Neural crest cell (in vitro differentiated cells): ENCODE measurements around the gene KREMEN2. TPM values are rescaled to one million over a fixed set of nuclear protein-coding genes. Genes with fewer than 3 reads are reported as not detected.

Source experiments
- DNase-seq: peaks from one replicate; pipeline ENCODE4 v3.0.0; 2021; ENCODE audit warnings: low read depth, mixed read lengths, low spot score
- H3K27ac Mint-ChIP-seq: one replicate; pipeline ENCODE4 v1.8.0; 2021; ENCODE audit warnings: mild to moderate bottlenecking, mixed read lengths; ENCODE audit not compliant: unreplicated experiment
- H3K27me3 Mint-ChIP-seq: 2 replicates; pipeline ENCODE4 v1.8.0; 2021; ENCODE audit warnings: low read depth, mild to moderate bottlenecking, mixed read lengths
- H3K36me3 Mint-ChIP-seq: 2 replicates; pipeline ENCODE4 v1.8.0; 2021; ENCODE audit warnings: low read depth, mild to moderate bottlenecking, mixed read lengths
- H3K4me1 Mint-ChIP-seq: 2 replicates; pipeline ENCODE4 v1.8.0; 2021; ENCODE audit warnings: mixed read lengths
- H3K4me3 Mint-ChIP-seq: one replicate; pipeline ENCODE4 v1.8.0; 2021; ENCODE audit warnings: mild to moderate bottlenecking, mixed read lengths
- H3K9me3 Mint-ChIP-seq: 2 replicates; pipeline ENCODE4 v1.8.0; 2021; ENCODE audit warnings: mixed read lengths
- CTCF ChIP-seq: fragments of 200-600 bp; sonication (generic); conservative IDR thresholded peaks from 2 replicates; pipeline ENCODE4 v1.5.0; 2021; ENCODE audit warnings: antibody characterized with exemption, mild to moderate bottlenecking
- total RNA-seq: library from RNA; stranded (reverse); gene quantifications from 2 replicates; pipeline ENCODE4 v1.2.1, GENCODE V29; 2021

The KREMEN2 gene
- total RNA-seq, 1 donor from 2014 or later: 1.0 TPM

GRCh38 chr16:2950773-2951172 is 13.3 kb upstream of the KREMEN2 start:
- no peak overlapping the region for H3K27ac Mint-ChIP-seq
- no peaks in the 10 kb centered on the region for H3K27me3 Mint-ChIP-seq
- DNase-seq: no peak
- H3K9me3 Mint-ChIP-seq: peaks cover 4% of the 10 kb centered on the region
- no peaks in the 10 kb centered on the region for H3K4me1 Mint-ChIP-seq
- TF ChIP-seq CTCF: no peak
- no peak overlapping the region for H3K4me3 Mint-ChIP-seq
- H3K36me3 Mint-ChIP-seq: peaks cover 7% of the 10 kb centered on the region

- no peak for TF ChIP-seq CTCF
- no peak for DNase-seq
- no peak overlapping the region for H3K4me3 Mint-ChIP-seq
- H3K27me3 Mint-ChIP-seq: peaks cover 4% of the 10 kb centered on the region
- no peaks in the 10 kb centered on the region for H3K36me3 Mint-ChIP-seq
- H3K4me1 Mint-ChIP-seq: no peaks in the 10 kb centered on the region
- H3K27ac Mint-ChIP-seq: no peak overlapping the region
- no peaks in the 10 kb centered on the region for H3K9me3 Mint-ChIP-seq
These were observed 11.4 kb upstream of the KREMEN2 start for GRCh38 chr16:2952679-2953078.

- H3K9me3 Mint-ChIP-seq: no peaks in the 10 kb centered on the region
- no peak for DNase-seq
- H3K27ac Mint-ChIP-seq: no peak overlapping the region
- peaks cover 6% of the 10 kb centered on the region for H3K27me3 Mint-ChIP-seq
- no peaks in the 10 kb centered on the region for H3K36me3 Mint-ChIP-seq
- TF ChIP-seq CTCF: no peak
- no peak overlapping the region for H3K4me3 Mint-ChIP-seq
- no peaks in the 10 kb centered on the region for H3K4me1 Mint-ChIP-seq
These were observed 10.1 kb upstream of the KREMEN2 start for GRCh38 chr16:2953706-2954627.

GRCh38 chr16:2954656-2955381 is 9.3 kb upstream of the KREMEN2 start:
- Mint-ChIP-seq H3K27me3 (peaks cover 11% of the 10 kb centered on the region), H3K9me3 (no peaks in the 10 kb centered on the region), H3K27ac (no peak overlapping the region), H3K36me3 (no peaks in the 10 kb centered on the region), H3K4me1 (no peaks in the 10 kb centered on the region), H3K4me3 (no peak overlapping the region)
- TF ChIP-seq CTCF: no peak
- no peak for DNase-seq

- no peak for TF ChIP-seq CTCF
- Mint-ChIP-seq H3K27me3 (peaks cover 17% of the 10 kb centered on the region), H3K27ac (no peak overlapping the region), H3K9me3 (no peaks in the 10 kb centered on the region), H3K4me1 (no peaks in the 10 kb centered on the region), H3K4me3 (no peak overlapping the region), H3K36me3 (no peaks in the 10 kb centered on the region)
- no peak for DNase-seq
These were observed 8.7 kb upstream of the KREMEN2 start for GRCh38 chr16:2955438-2955778.
